Measurements from ENCODE around the gene ADAM10.

DNA sequence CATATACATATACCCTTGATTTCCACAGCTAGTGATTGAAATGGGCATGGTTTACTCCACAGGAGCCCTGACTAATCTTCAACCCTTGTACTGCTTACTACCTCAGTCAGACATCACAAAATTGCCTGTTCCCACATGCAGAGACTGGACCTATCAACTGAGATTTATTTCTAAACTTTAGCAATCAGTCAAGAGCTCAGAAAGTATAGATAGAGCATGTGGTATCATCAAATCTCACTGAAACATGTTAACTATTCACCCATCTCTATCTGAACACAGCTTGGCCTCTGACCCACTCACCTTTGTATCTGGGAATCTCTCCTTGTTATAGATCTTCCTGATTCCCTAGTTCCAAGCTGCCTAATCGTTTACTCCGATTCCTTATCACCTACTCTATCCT, 14.6 kb downstream of the ADAM10 start:
- TF ChIP-seq, protein P1, sequence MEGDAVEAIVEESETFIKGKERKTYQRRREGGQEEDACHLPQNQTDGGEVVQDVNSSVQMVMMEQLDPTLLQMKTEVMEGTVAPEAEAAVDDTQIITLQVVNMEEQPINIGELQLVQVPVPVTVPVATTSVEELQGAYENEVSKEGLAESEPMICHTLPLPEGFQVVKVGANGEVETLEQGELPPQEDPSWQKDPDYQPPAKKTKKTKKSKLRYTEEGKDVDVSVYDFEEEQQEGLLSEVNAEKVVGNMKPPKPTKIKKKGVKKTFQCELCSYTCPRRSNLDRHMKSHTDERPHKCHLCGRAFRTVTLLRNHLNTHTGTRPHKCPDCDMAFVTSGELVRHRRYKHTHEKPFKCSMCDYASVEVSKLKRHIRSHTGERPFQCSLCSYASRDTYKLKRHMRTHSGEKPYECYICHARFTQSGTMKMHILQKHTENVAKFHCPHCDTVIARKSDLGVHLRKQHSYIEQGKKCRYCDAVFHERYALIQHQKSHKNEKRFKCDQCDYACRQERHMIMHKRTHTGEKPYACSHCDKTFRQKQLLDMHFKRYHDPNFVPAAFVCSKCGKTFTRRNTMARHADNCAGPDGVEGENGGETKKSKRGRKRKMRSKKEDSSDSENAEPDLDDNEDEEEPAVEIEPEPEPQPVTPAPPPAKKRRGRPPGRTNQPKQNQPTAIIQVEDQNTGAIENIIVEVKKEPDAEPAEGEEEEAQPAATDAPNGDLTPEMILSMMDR (IDR thresholded peaks at IDR 0.05; ENCODE audit: insufficient read depth, low read depth, low read length), result no peak
- TF ChIP-seq EZH2 (IDR thresholded peaks at IDR 0.05; ENCODE audit: insufficient read depth, low read length), result no peak
